ENCODE measurements around the gene DPCD. TPM values are rescaled to one million over a fixed set of nuclear protein-coding genes. Genes with fewer than 3 reads are reported as not detected.

The DPCD gene
- polyA plus RNA-seq, 1 of the 3 experiments (the other 2 are of a cell fraction), result 106 TPM

DNA sequence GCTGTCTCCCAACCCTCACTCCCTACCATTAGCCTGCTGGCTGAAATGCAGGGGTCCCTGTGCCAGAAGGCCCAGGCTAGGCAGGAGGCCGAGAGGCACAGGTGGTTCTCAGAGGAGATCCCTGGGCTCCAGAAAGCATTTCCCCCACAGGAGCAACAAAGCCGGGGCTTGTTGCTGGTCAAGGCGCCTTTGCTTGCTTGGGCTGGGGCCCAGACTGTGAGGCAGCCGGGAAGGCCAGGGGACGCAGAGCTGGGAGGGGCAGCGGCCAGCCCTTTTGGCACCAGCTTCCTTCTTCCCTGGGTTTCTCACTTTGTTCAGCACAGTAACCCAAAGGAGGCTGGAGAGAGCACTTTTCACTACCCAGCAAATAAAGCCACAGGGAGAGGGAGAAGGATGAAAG lies 58.2 kb downstream of the DPCD start:
- ChIA-PET POLR2A (no interaction called here), CTCF (interaction anchor here (1.4 to 2.4 kb wide), 3 partner anchors 43 to 432 kb away, joined by 3 to 8 read pairs (median 7); no protein-coding TSS in a partner anchor)
- Histone ChIP-seq H3K9ac (no peak overlapping the region), H3K9me3 (no peaks in the 10 kb centered on the region), H3K4me3 (ENCODE audit: low read depth in 2 of 2, low read length in 1 of 2) (no peak overlapping the region), H3K79me2 (ENCODE audit: insufficient read depth) (no peaks in the 10 kb centered on the region), H4K20me1 (ENCODE audit: insufficient read depth) (no peaks in the 10 kb centered on the region), H3K9me2 (no peaks in the 10 kb centered on the region), H3K27me3 (ENCODE audit: insufficient read depth) (no peaks in the 10 kb centered on the region), H2AFZ (ENCODE audit: low read depth) (no peak overlapping the region), H3K4me2 (no peak overlapping the region), H3K27ac (ENCODE audit: low read depth in 2 of 2, low read length in 1 of 2) (no peak overlapping the region), H3F3A (replicated peaks; ENCODE audit: insufficient read depth) (no peaks in the 10 kb centered on the region), H3K4me1 (ENCODE audit: control insufficient read depth in 1 of 2, insufficient read depth in 2 of 2, low read depth in 1 of 2, low read length in 1 of 2) (no peaks in the 10 kb centered on the region; a peak in 1 of 4 replicates), H3K36me3 (replicated peaks in 1 of 2; ENCODE audit: control insufficient read depth in 1 of 2, insufficient read depth in 2 of 2, low read length in 1 of 2) (peaks cover 0 to 22% of the 10 kb centered on the region in 2 experiments)
- no peak for DNase-seq
- 94% methylated on average over 6 of the region's 6 CpGs for WGBS (ENCODE audit: low lambda C conversion rate)
- TF ChIP-seq YY1 (IDR thresholded peaks at IDR 0.05; ENCODE audit: low read depth) (no peak), NFIC (IDR thresholded peaks at IDR 0.05; ENCODE audit: borderline replicate concordance) (no peak), SIN3A (IDR thresholded peaks at IDR 0.05; ENCODE audit: borderline replicate concordance, low read depth, low read length) (no peak), EZH2phosphoT487 (IDR thresholded peaks at IDR 0.05; ENCODE audit: borderline replicate concordance, low read depth) (no peak), MEF2A (IDR thresholded peaks at IDR 0.05; ENCODE audit: borderline replicate concordance, low read depth) (no peak), FOXM1 (IDR thresholded peaks at IDR 0.05; ENCODE audit: low read depth) (no peak), FOXJ3 (CRISPR knock-in tag; IDR thresholded peaks at IDR 0.05) (no peak), GATA2 (CRISPR knock-in tag; IDR thresholded peaks at IDR 0.05) (no peak), RAD21 (IDR thresholded peaks at IDR 0.05; ENCODE audit: low read length) (no peak), JUND (IDR thresholded peaks at IDR 0.05) (no peak), RFX5 (IDR thresholded peaks at IDR 0.05; ENCODE audit: low read length) (no peak), TAF1 (IDR thresholded peaks at IDR 0.05; ENCODE audit: borderline replicate concordance, low read depth, low read length) (no peak), ELF1 (IDR thresholded peaks at IDR 0.05) (no peak), CHD2 (IDR thresholded peaks at IDR 0.05; ENCODE audit: low read length, partially characterized antibody) (no peak), TEAD4 (IDR thresholded peaks at IDR 0.05; ENCODE audit: borderline replicate concordance, insufficient read depth) (no peak)
- TF ChIP-seq, protein P1, sequence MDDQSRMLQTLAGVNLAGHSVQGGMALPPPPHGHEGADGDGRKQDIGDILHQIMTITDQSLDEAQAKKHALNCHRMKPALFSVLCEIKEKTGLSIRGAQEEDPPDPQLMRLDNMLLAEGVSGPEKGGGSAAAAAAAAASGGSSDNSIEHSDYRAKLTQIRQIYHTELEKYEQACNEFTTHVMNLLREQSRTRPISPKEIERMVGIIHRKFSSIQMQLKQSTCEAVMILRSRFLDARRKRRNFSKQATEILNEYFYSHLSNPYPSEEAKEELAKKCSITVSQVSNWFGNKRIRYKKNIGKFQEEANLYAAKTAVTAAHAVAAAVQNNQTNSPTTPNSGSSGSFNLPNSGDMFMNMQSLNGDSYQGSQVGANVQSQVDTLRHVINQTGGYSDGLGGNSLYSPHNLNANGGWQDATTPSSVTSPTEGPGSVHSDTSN (IDR thresholded peaks at IDR 0.05), result no peak
- TF ChIP-seq, protein P2, sequence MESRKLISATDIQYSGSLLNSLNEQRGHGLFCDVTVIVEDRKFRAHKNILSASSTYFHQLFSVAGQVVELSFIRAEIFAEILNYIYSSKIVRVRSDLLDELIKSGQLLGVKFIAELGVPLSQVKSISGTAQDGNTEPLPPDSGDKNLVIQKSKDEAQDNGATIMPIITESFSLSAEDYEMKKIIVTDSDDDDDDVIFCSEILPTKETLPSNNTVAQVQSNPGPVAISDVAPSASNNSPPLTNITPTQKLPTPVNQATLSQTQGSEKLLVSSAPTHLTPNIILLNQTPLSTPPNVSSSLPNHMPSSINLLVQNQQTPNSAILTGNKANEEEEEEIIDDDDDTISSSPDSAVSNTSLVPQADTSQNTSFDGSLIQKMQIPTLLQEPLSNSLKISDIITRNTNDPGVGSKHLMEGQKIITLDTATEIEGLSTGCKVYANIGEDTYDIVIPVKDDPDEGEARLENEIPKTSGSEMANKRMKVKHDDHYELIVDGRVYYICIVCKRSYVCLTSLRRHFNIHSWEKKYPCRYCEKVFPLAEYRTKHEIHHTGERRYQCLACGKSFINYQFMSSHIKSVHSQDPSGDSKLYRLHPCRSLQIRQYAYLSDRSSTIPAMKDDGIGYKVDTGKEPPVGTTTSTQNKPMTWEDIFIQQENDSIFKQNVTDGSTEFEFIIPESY (IDR thresholded peaks at IDR 0.05; ENCODE audit: borderline replicate concordance, low read depth), result no peak
- TF ChIP-seq, protein P3, sequence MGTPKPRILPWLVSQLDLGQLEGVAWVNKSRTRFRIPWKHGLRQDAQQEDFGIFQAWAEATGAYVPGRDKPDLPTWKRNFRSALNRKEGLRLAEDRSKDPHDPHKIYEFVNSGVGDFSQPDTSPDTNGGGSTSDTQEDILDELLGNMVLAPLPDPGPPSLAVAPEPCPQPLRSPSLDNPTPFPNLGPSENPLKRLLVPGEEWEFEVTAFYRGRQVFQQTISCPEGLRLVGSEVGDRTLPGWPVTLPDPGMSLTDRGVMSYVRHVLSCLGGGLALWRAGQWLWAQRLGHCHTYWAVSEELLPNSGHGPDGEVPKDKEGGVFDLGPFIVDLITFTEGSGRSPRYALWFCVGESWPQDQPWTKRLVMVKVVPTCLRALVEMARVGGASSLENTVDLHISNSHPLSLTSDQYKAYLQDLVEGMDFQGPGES (IDR thresholded peaks at IDR 0.05; ENCODE audit: low read depth, low read length), result no peak
- TF ChIP-seq, protein P4, sequence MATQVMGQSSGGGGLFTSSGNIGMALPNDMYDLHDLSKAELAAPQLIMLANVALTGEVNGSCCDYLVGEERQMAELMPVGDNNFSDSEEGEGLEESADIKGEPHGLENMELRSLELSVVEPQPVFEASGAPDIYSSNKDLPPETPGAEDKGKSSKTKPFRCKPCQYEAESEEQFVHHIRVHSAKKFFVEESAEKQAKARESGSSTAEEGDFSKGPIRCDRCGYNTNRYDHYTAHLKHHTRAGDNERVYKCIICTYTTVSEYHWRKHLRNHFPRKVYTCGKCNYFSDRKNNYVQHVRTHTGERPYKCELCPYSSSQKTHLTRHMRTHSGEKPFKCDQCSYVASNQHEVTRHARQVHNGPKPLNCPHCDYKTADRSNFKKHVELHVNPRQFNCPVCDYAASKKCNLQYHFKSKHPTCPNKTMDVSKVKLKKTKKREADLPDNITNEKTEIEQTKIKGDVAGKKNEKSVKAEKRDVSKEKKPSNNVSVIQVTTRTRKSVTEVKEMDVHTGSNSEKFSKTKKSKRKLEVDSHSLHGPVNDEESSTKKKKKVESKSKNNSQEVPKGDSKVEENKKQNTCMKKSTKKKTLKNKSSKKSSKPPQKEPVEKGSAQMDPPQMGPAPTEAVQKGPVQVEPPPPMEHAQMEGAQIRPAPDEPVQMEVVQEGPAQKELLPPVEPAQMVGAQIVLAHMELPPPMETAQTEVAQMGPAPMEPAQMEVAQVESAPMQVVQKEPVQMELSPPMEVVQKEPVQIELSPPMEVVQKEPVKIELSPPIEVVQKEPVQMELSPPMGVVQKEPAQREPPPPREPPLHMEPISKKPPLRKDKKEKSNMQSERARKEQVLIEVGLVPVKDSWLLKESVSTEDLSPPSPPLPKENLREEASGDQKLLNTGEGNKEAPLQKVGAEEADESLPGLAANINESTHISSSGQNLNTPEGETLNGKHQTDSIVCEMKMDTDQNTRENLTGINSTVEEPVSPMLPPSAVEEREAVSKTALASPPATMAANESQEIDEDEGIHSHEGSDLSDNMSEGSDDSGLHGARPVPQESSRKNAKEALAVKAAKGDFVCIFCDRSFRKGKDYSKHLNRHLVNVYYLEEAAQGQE (IDR thresholded peaks at IDR 0.05; ENCODE audit: low read depth, low read length), result no peak

Measured in SK-N-SH (cell line).